SK-N-SH treated with all-trans-retinoic acid at 6 μM for 48 hours (cell line): ENCODE results near the gene PYM1.

ENCODE experiments used
- ATAC-seq: fragments of 200-7000 bp; cut with Tn5 transposase; 3 replicates; pipeline ENCODE4 v1.9.1; 2020; ENCODE audit warnings: mild to moderate bottlenecking, moderate library complexity
- ARNTL ChIP-seq: fragments of 450-650 bp; formaldehyde crosslinking; IDR thresholded peaks from 2 replicates; pipeline ENCODE4 v1.5.0; 2020; ENCODE audit warnings: low read depth, mild to moderate bottlenecking, moderate library complexity, borderline replicate concordance
- BACH2 ChIP-seq: fragments of 250-450 bp; sonication (Bioruptor Pico); IDR thresholded peaks from 2 replicates; pipeline ENCODE4 v1.9.0; 2021; ENCODE audit warnings: mild to moderate bottlenecking, borderline replicate concordance
- CSDC2 ChIP-seq: fragments of 250-450 bp; sonication (Bioruptor Pico); IDR thresholded peaks from 2 replicates; pipeline ENCODE4 v1.5.0; 2020; ENCODE audit warnings: mild to moderate bottlenecking, moderate library complexity
- ESRRG ChIP-seq: fragments of 250-450 bp; sonication (Bioruptor Pico); IDR thresholded peaks from 2 replicates; pipeline ENCODE4 v1.6.1; 2021; ENCODE audit warnings: mild to moderate bottlenecking
- GLIS3 ChIP-seq: fragments of 250-450 bp; sonication (Bioruptor Pico); IDR thresholded peaks from 2 replicates; pipeline ENCODE4 v1.5.0; 2020; ENCODE audit warnings: mild to moderate bottlenecking, moderate library complexity
- ISL1 ChIP-seq: fragments of 250-450 bp; sonication (Bioruptor Pico); IDR thresholded peaks from 2 replicates; pipeline ENCODE4 v2.1.2; 2022; ENCODE audit warnings: mild to moderate bottlenecking, moderate library complexity
- PPARA ChIP-seq: fragments of 250-450 bp; sonication (Bioruptor Pico); IDR thresholded peaks from 2 replicates; pipeline ENCODE4 v1.5.0; 2020; ENCODE audit warnings: mild to moderate bottlenecking, borderline replicate concordance
- RARB ChIP-seq: fragments of 250-450 bp; sonication (Bioruptor Pico); IDR thresholded peaks from 2 replicates; pipeline ENCODE4 v1.8.0; 2021; ENCODE audit warnings: mild to moderate bottlenecking, moderate library complexity
- SNAI2 ChIP-seq: fragments of 250-450 bp; sonication (Bioruptor Pico); IDR thresholded peaks from 2 replicates; pipeline ENCODE4 v1.5.0; 2020; ENCODE audit warnings: mild to moderate bottlenecking, moderate library complexity
- TCF4 ChIP-seq: fragments of 250-450 bp; sonication (Bioruptor Pico); IDR thresholded peaks from 2 replicates; pipeline ENCODE4 v1.8.0; 2021; ENCODE audit warnings: mild to moderate bottlenecking, moderate library complexity, borderline replicate concordance
- TOX ChIP-seq: fragments of 250-450 bp; sonication (Bioruptor Pico); IDR thresholded peaks from 2 replicates; pipeline ENCODE4 v1.8.0; 2021; ENCODE audit warnings: mild to moderate bottlenecking, moderate library complexity, borderline replicate concordance
- ZC3H10 ChIP-seq: fragments of 250-450 bp; sonication (Bioruptor Pico); IDR thresholded peaks from 2 replicates; pipeline ENCODE4 v1.5.1; 2021; ENCODE audit warnings: mild to moderate bottlenecking, moderate library complexity
- ZFP3 ChIP-seq: fragments of 250-450 bp; sonication (Bioruptor Pico); IDR thresholded peaks from 2 replicates; pipeline ENCODE4 v1.5.0; 2020; ENCODE audit warnings: mild to moderate bottlenecking, moderate library complexity
- ZFP30 ChIP-seq: fragments of 450-650 bp; formaldehyde crosslinking; IDR thresholded peaks from 2 replicates; pipeline ENCODE4 v1.5.0; 2022; ENCODE audit warnings: mild to moderate bottlenecking, moderate library complexity
- ZNF565 ChIP-seq: fragments of 450-650 bp; formaldehyde crosslinking; conservative IDR thresholded peaks from 2 replicates; pipeline ENCODE4 v1.5.0; 2020; ENCODE audit warnings: low read depth, mild to moderate bottlenecking, moderate library complexity
- ZNF70 ChIP-seq: fragments of 450-650 bp; formaldehyde crosslinking; IDR thresholded peaks from 2 replicates; pipeline ENCODE4 v1.5.0; 2020; ENCODE audit warnings: mild to moderate bottlenecking, moderate library complexity
- ZNF8 ChIP-seq: fragments of 450-650 bp; formaldehyde crosslinking; IDR thresholded peaks from 2 replicates; pipeline ENCODE4 v1.5.0; 2020; ENCODE audit warnings: mild to moderate bottlenecking, moderate library complexity
- TF ChIP-seq, protein P1 (sequence below): fragments of 250-450 bp; sonication (Bioruptor Pico); IDR thresholded peaks from 2 replicates; pipeline ENCODE4 v1.5.0; 2020; ENCODE audit warnings: mild to moderate bottlenecking, moderate library complexity
- TF ChIP-seq, protein P2 (sequence below): fragments of 250-450 bp; sonication (Bioruptor Pico); IDR thresholded peaks from 2 replicates; pipeline ENCODE4 v1.5.1; 2021; ENCODE audit warnings: mild to moderate bottlenecking, moderate library complexity
- TF ChIP-seq, protein P3 (sequence below): fragments of 250-450 bp; sonication (Bioruptor Pico); IDR thresholded peaks from 2 replicates; pipeline ENCODE4 v1.8.0; 2021; ENCODE audit warnings: low read depth, mild to moderate bottlenecking, moderate library complexity, borderline replicate concordance
- TF ChIP-seq, protein P4 (sequence below): fragments of 250-450 bp; sonication (Bioruptor Pico); IDR thresholded peaks from 2 replicates; pipeline ENCODE4 v1.8.0; 2020; ENCODE audit warnings: mild to moderate bottlenecking, moderate library complexity, borderline replicate concordance
- TF ChIP-seq, protein P5 (sequence below): fragments of 250-450 bp; sonication (Bioruptor Pico); IDR thresholded peaks from 2 replicates; pipeline ENCODE4 v1.5.1; 2020; ENCODE audit warnings: low read depth, mild to moderate bottlenecking, moderate library complexity

The PYM1 gene

DNA sequence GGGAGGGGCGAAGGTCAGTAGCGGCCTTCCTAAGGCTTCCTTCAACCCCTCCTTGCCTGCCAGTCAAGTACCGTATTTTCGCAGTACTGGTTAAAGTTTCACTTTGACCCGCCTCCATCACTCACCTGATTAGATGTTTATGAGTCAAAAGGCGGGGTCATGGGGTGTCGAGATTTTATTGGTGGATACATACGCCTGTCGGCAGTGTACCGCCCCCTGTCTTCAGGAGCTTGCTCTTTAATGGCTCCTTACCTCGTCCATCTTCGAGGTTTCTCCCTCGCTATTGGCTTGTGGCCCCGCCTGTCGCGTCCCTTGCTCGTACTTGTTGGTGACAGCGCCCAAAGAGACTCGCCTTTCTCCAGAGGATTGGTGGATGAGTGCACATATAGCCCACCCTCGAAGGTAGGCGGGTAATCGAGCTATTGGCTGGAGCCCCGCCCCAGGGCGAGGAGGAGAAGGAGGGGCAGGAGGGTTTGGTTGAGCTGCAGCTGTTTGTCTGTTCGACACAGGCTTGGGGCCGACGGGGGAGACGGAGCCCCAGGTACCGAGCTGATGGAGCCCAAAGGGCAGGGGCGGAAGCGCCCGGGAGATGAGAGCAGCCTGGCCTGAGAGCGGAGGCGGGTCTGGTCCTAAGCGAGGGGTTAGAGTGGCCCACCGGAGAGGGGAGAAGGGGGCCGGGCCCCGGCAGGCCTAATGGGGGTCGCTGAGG, 46.1 kb upstream of the PYM1 start, which contains the start of gene RAB5B:
Gene RAB5B (plus strand): TSS at position 480 of the 709 bp plus-strand sequence. CDS start 12,883 bp downstream, outside the sequence.
- peak; percentile 95 for ATAC-seq
- no peak for TF ChIP-seq ZFP3 (CRISPR knock-in tag)
- TF ChIP-seq SNAI2 = no peak
- TF ChIP-seq, protein P1, sequence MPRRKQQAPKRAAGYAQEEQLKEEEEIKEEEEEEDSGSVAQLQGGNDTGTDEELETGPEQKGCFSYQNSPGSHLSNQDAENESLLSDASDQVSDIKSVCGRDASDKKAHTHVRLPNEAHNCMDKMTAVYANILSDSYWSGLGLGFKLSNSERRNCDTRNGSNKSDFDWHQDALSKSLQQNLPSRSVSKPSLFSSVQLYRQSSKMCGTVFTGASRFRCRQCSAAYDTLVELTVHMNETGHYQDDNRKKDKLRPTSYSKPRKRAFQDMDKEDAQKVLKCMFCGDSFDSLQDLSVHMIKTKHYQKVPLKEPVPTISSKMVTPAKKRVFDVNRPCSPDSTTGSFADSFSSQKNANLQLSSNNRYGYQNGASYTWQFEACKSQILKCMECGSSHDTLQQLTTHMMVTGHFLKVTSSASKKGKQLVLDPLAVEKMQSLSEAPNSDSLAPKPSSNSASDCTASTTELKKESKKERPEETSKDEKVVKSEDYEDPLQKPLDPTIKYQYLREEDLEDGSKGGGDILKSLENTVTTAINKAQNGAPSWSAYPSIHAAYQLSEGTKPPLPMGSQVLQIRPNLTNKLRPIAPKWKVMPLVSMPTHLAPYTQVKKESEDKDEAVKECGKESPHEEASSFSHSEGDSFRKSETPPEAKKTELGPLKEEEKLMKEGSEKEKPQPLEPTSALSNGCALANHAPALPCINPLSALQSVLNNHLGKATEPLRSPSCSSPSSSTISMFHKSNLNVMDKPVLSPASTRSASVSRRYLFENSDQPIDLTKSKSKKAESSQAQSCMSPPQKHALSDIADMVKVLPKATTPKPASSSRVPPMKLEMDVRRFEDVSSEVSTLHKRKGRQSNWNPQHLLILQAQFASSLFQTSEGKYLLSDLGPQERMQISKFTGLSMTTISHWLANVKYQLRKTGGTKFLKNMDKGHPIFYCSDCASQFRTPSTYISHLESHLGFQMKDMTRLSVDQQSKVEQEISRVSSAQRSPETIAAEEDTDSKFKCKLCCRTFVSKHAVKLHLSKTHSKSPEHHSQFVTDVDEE (CRISPR knock-in tag) = no peak
- TF ChIP-seq, protein P2, sequence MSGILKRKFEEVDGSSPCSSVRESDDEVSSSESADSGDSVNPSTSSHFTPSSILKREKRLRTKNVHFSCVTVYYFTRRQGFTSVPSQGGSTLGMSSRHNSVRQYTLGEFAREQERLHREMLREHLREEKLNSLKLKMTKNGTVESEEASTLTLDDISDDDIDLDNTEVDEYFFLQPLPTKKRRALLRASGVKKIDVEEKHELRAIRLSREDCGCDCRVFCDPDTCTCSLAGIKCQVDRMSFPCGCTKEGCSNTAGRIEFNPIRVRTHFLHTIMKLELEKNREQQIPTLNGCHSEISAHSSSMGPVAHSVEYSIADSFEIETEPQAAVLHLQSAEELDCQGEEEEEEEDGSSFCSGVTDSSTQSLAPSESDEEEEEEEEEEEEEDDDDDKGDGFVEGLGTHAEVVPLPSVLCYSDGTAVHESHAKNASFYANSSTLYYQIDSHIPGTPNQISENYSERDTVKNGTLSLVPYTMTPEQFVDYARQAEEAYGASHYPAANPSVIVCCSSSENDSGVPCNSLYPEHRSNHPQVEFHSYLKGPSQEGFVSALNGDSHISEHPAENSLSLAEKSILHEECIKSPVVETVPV (CRISPR knock-in tag) = no peak
- TF ChIP-seq TOX (CRISPR knock-in tag) = no peak
- TF ChIP-seq, protein P3, sequence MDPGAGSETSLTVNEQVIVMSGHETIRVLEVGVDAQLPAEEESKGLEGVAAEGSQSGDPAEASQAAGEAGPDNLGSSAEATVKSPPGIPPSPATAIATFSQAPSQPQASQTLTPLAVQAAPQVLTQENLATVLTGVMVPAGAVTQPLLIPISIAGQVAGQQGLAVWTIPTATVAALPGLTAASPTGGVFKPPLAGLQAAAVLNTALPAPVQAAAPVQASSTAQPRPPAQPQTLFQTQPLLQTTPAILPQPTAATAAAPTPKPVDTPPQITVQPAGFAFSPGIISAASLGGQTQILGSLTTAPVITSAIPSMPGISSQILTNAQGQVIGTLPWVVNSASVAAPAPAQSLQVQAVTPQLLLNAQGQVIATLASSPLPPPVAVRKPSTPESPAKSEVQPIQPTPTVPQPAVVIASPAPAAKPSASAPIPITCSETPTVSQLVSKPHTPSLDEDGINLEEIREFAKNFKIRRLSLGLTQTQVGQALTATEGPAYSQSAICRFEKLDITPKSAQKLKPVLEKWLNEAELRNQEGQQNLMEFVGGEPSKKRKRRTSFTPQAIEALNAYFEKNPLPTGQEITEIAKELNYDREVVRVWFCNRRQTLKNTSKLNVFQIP = no peak
- TF ChIP-seq ZNF70 (CRISPR knock-in tag) = no peak
- TF ChIP-seq ZFP30 (CRISPR knock-in tag) = no peak
- TF ChIP-seq, protein P4, sequence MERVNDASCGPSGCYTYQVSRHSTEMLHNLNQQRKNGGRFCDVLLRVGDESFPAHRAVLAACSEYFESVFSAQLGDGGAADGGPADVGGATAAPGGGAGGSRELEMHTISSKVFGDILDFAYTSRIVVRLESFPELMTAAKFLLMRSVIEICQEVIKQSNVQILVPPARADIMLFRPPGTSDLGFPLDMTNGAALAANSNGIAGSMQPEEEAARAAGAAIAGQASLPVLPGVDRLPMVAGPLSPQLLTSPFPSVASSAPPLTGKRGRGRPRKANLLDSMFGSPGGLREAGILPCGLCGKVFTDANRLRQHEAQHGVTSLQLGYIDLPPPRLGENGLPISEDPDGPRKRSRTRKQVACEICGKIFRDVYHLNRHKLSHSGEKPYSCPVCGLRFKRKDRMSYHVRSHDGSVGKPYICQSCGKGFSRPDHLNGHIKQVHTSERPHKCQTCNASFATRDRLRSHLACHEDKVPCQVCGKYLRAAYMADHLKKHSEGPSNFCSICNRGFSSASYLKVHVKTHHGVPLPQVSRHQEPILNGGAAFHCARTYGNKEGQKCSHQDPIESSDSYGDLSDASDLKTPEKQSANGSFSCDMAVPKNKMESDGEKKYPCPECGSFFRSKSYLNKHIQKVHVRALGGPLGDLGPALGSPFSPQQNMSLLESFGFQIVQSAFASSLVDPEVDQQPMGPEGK (CRISPR knock-in tag) = no peak
- no peak for TF ChIP-seq GLIS3 (CRISPR knock-in tag)
- TF ChIP-seq TCF4 (CRISPR knock-in tag) = no peak
- TF ChIP-seq BACH2 (CRISPR knock-in tag) = no peak
- TF ChIP-seq CSDC2 (CRISPR knock-in tag) = no peak
- no peak for TF ChIP-seq PPARA (CRISPR knock-in tag)
- TF ChIP-seq ESRRG (CRISPR knock-in tag) = no peak
- no peak for TF ChIP-seq ARNTL
- TF ChIP-seq, protein P5, sequence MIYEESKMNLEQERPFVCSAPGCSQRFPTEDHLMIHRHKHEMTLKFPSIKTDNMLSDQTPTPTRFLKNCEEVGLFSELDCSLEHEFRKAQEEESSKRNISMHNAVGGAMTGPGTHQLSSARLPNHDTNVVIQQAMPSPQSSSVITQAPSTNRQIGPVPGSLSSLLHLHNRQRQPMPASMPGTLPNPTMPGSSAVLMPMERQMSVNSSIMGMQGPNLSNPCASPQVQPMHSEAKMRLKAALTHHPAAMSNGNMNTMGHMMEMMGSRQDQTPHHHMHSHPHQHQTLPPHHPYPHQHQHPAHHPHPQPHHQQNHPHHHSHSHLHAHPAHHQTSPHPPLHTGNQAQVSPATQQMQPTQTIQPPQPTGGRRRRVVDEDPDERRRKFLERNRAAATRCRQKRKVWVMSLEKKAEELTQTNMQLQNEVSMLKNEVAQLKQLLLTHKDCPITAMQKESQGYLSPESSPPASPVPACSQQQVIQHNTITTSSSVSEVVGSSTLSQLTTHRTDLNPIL (CRISPR knock-in tag) = no peak
- TF ChIP-seq ZNF8 (CRISPR knock-in tag) = no peak
- no peak for TF ChIP-seq ZNF565 (CRISPR knock-in tag)
- no peak for TF ChIP-seq ISL1 (CRISPR knock-in tag)

DNA sequence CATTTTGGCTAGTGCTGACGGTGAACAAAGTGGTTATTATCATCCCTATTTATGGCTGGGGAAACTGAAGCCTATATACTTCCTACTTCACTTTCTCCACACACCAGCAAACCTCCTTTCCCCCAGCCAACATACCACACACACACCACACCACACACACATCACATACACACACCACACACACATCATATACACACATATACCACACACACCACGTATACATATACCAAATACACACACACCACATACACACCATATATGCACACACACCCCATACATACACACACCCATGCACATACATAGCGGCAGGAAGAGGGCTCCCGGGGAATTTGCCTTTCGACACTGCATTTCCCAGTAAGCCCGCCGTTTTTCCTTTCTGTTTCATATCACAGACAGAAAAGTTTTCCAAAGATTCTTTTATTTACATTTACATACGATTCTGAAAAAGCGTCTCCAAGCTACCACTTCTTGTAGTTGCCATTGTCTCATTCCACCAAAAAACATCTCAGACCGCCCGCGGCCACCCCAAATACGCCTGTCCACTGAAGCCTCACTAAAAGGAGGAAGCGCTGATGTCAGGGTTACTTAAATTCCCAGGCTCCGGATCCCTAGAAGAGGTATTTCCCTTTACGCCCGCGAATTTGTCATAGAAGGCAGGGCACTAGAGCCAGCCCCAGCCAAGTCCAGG, 45.4 kb upstream of the PYM1 start:
- peak; percentile 1; the same call in 1 of the 3 replicates for ATAC-seq
- TF ChIP-seq ZNF565 (CRISPR knock-in tag) (no peak), PPARA (CRISPR knock-in tag) (no peak), ZC3H10 (no peak), TCF4 (CRISPR knock-in tag) (no peak), RARB (CRISPR knock-in tag) (no peak), ESRRG (CRISPR knock-in tag) (no peak), TOX (CRISPR knock-in tag) (no peak), CSDC2 (CRISPR knock-in tag) (no peak), BACH2 (CRISPR knock-in tag) (no peak)
- TF ChIP-seq, protein P5 (CRISPR knock-in tag) = no peak
- TF ChIP-seq, protein P4 (CRISPR knock-in tag) = no peak
- TF ChIP-seq, protein P2 (CRISPR knock-in tag) = no peak
